ENCODE data around the gene ENPP6. TPM values are rescaled to one million over a fixed set of nuclear protein-coding genes. Genes with fewer than 3 reads are reported as not detected.

The ENPP6 gene
- total and polyA plus RNA-seq, 2 donors, result 1.1 to 2.0 TPM

DNA sequence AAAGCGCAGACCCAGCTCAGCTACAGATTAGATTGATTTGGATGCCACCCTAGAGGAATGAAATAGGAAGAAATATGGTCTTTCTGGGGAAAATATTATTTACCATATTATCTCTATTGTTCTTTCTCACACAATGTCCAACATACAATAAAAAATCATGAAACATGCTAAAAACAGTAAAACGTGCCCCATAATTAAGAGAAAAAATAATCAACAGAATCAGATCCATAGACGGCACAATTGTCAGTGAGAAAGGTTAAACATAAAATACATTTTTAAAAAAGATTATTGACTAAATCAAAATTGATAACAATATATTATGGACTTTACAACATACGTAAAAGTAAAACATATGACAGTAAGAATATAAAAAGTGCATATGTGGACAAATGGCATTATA is 90.9 kb downstream of the ENPP6 start:
- H3K4me1 ChIP-seq (ENCODE audit: control insufficient read depth in 2 of 2, insufficient read depth in 2 of 2, low read length in 2 of 2), result no peaks in the 10 kb centered on the region
- WGBS, result 86% methylated on average over 4 of the region's 4 CpGs
- H3K9me3 ChIP-seq (ENCODE audit: control insufficient read depth in 2 of 2, insufficient read depth in 1 of 2, low read length in 1 of 2), result no peaks in the 10 kb centered on the region
- H3K36me3 ChIP-seq (ENCODE audit: control insufficient read depth in 2 of 2, insufficient read depth in 2 of 2, low read length in 1 of 2), result no peaks in the 10 kb centered on the region
- no peak overlapping the region for H3K27ac ChIP-seq (ENCODE audit: low read depth in 1 of 2, low read length in 1 of 2)
- H3K27me3 ChIP-seq (ENCODE audit: control insufficient read depth in 2 of 2, insufficient read depth in 1 of 2, low read length in 1 of 2), result no peaks in the 10 kb centered on the region
- no peak for DNase-seq (ENCODE audit: low read depth in 6 of 9, low spot score in 9 of 9)
- H3K4me3 ChIP-seq (ENCODE audit: low read length in 2 of 2), result no peak overlapping the region

DNA sequence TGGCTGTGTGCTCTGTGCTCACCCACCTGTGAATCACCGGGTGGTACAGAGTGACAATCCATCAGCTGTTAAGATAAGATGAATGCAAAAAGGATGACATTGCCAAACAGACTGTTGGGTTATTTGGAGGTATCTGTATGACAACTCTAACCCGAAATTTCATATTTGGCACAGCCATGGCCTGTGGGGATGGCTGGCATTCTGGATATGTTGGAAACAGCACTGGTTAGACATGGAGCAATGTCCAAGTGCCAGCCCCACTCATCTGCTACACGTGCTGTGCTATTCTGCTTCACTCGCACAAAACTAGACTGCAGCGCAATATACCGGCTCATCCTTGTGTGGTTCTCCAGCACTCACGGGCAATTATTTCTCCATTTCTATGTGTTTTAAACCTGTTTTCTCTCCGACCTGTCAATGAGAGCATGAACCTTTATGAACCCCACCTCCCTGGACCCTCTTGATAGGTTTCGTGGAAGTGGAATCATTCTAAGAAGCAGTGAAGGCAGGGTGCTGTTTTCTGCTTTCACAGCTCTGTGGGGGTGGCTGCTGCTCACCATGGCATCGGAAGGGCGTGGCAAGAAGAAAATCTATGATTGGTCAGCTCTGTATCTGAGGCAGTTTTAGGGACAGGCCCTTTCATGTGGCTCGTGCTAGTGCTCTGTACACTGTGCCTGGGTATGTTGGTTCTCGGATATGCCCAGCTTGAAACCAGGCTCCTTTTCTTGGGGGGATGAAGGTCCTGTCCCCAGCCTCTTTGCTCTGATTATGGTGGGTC is 94.9 kb downstream of the ENPP6 start:
- Histone ChIP-seq H3K27ac (ENCODE audit: low read depth in 1 of 2, low read length in 1 of 2) (no peak overlapping the region), H3K4me1 (ENCODE audit: control insufficient read depth in 2 of 2, insufficient read depth in 2 of 2, low read length in 2 of 2) (no peaks in the 10 kb centered on the region), H3K36me3 (ENCODE audit: control insufficient read depth in 2 of 2, insufficient read depth in 2 of 2, low read length in 1 of 2) (no peaks in the 10 kb centered on the region), H3K4me3 (ENCODE audit: low read length in 2 of 2) (no peak overlapping the region), H3K9me3 (ENCODE audit: control insufficient read depth in 2 of 2, insufficient read depth in 1 of 2, low read length in 1 of 2) (no peaks in the 10 kb centered on the region), H3K27me3 (ENCODE audit: control insufficient read depth in 2 of 2, insufficient read depth in 1 of 2, low read length in 1 of 2) (peaks cover 0 to 5% of the 10 kb centered on the region in 2 donors)
- DNase-seq (ENCODE audit: low read depth in 6 of 9, low spot score in 9 of 9), result no peak
- 93% methylated on average over 13 of the region's 13 CpGs for WGBS

DNA sequence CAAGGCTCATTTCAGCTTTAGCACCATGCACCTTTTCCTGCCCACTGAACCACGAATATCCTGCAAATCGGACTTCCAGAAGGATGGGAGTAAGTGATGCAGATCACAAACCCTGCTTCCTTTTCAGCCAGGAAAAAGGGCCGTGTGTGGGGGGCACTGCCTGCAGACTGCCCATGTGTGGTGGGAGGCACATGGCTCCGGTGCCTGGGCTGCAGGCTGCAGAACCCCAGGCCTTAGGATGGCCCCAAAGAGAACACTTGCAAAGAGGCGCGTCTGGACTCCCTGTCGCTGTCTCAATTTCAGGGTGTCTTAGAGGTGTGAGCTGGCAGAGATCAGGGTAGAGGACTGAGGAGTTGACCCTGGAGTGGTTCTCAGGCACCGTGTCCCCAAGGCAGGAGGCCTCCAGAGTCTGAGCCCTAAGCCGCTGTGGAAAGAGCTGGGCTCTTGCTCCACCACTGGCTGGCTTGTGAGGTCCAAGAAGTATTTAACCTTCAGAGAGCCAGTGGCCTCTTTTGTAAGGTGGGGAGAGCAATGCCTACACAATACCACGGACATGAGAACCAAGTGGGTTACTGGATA is 97.0 kb downstream of the ENPP6 start:
- 88% methylated on average over 10 of the region's 10 CpGs for WGBS

DNA sequence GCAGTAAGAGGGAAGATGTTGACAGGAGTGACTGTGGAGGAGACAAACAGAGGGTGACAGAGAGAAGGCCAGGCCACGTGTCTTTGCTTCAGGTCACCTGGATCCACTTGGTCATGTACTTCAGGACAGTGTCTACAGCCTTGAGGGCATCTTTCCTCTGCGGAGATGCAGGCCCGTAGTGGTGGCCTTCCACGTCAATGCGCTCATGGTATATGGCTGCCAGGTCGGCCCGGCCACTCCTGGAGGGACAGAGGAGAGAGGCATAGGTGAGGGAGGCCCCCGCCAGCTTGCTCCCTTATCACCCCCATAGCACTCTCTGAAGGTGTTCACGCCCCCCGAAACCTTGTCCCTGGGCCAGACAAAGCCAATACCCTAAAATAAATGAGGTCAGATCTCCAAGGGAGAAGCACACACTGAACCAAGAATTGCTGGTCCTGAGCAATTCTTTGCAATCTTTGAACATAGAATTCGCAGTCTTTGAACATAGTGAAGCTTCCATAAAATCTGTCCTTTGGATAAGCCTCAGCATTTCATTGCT is 99.9 kb downstream of the ENPP6 start:
- no peak overlapping the region for H3K27ac ChIP-seq (ENCODE audit: low read depth in 1 of 2, low read length in 1 of 2)
- H3K4me1 ChIP-seq (ENCODE audit: control insufficient read depth in 2 of 2, insufficient read depth in 2 of 2, low read length in 2 of 2), result no peaks in the 10 kb centered on the region
- WGBS, result 96% methylated on average over 11 of the region's 11 CpGs
- no peaks in the 10 kb centered on the region for H3K9me3 ChIP-seq (ENCODE audit: control insufficient read depth in 2 of 2, insufficient read depth in 1 of 2, low read length in 1 of 2)
- H3K36me3 ChIP-seq (ENCODE audit: control insufficient read depth in 2 of 2, insufficient read depth in 2 of 2, low read length in 1 of 2), result no peaks in the 10 kb centered on the region
- H3K4me3 ChIP-seq (ENCODE audit: low read length in 2 of 2), result no peak overlapping the region
- H3K27me3 ChIP-seq (ENCODE audit: control insufficient read depth in 2 of 2, insufficient read depth in 1 of 2, low read length in 1 of 2), result peaks cover 0 to 7% of the 10 kb centered on the region in 2 donors
- no peak for DNase-seq (ENCODE audit: low read depth in 6 of 9, low spot score in 9 of 9)

More for the DNA sequence above, 97.0 kb downstream of the ENPP6 start:
- DNase-seq (ENCODE audit: low read depth in 6 of 9, low spot score in 9 of 9), result no peak
- Histone ChIP-seq H3K9me3 (ENCODE audit: control insufficient read depth in 2 of 2, insufficient read depth in 1 of 2, low read length in 1 of 2) (no peaks in the 10 kb centered on the region), H3K27me3 (ENCODE audit: control insufficient read depth in 2 of 2, insufficient read depth in 1 of 2, low read length in 1 of 2) (peaks cover 0 to 5% of the 10 kb centered on the region in 2 donors), H3K4me3 (ENCODE audit: low read length in 2 of 2) (no peak overlapping the region), H3K27ac (ENCODE audit: low read depth in 1 of 2, low read length in 1 of 2) (no peak overlapping the region), H3K4me1 (ENCODE audit: control insufficient read depth in 2 of 2, insufficient read depth in 2 of 2, low read length in 2 of 2) (no peaks in the 10 kb centered on the region), H3K36me3 (ENCODE audit: control insufficient read depth in 2 of 2, insufficient read depth in 2 of 2, low read length in 1 of 2) (no peaks in the 10 kb centered on the region)

DNA sequence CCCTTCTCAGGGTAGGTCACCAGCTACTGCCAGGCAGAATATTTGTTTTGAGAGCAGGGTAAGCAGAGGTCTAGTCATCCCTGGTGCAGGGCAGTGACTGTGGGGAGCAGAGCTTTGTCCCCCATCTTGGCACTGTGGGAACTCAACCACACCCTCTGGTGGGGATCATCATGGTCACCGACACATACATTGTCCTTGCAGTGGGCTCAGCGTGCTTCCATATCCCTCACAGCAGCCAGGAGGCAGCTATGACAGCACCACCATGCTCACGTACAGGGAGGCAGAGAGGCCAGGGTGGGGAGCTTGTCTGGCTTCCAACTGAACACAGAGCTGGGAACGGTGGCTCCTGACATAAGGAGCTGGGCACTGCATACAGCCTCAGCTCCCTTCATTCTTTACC is 102.3 kb downstream of the ENPP6 start:
- Histone ChIP-seq H3K4me1 (ENCODE audit: control insufficient read depth in 2 of 2, insufficient read depth in 2 of 2, low read length in 2 of 2) (no peaks in the 10 kb centered on the region), H3K27ac (ENCODE audit: low read depth in 1 of 2, low read length in 1 of 2) (no peak overlapping the region), H3K9me3 (ENCODE audit: control insufficient read depth in 2 of 2, insufficient read depth in 1 of 2, low read length in 1 of 2) (no peaks in the 10 kb centered on the region), H3K27me3 (ENCODE audit: control insufficient read depth in 2 of 2, insufficient read depth in 1 of 2, low read length in 1 of 2) (peaks cover 0 to 6% of the 10 kb centered on the region in 2 donors), H3K4me3 (ENCODE audit: low read length in 2 of 2) (no peak overlapping the region), H3K36me3 (ENCODE audit: control insufficient read depth in 2 of 2, insufficient read depth in 2 of 2, low read length in 1 of 2) (no peaks in the 10 kb centered on the region)
- no peak for DNase-seq (ENCODE audit: low read depth in 6 of 9, low spot score in 9 of 9)
- WGBS, result 93% methylated on average over 4 of the region's 4 CpGs

DNA sequence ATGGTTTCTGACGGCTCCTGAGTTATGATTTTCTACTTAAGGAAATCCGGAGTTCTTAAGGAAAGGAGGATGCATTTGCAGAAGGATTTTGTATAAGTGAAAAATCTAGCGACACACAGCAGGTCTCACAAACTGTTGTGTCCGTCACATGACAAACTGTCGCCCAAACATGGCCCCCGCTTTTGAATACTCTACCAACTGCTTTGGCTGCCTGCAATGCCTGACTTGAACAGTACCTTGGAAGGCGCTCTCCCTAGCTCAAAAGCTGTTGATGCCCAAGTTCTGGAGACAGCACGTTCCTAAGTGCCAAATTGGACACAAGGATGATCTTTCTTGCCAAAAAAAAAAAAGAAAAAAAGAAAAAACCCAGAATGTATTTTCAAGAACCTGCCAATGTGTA is 103.2 kb downstream of the ENPP6 start:
- no peak for DNase-seq (ENCODE audit: low read depth in 6 of 9, low spot score in 9 of 9)
- Histone ChIP-seq H3K27me3 (ENCODE audit: control insufficient read depth in 2 of 2, insufficient read depth in 1 of 2, low read length in 1 of 2) (peaks cover 0 to 2% of the 10 kb centered on the region in 2 donors), H3K4me3 (ENCODE audit: low read length in 2 of 2) (no peak overlapping the region), H3K27ac (ENCODE audit: low read depth in 1 of 2, low read length in 1 of 2) (no peak overlapping the region), H3K36me3 (ENCODE audit: control insufficient read depth in 2 of 2, insufficient read depth in 2 of 2, low read length in 1 of 2) (no peaks in the 10 kb centered on the region), H3K4me1 (ENCODE audit: control insufficient read depth in 2 of 2, insufficient read depth in 2 of 2, low read length in 2 of 2) (no peaks in the 10 kb centered on the region), H3K9me3 (ENCODE audit: control insufficient read depth in 2 of 2, insufficient read depth in 1 of 2, low read length in 1 of 2) (no peaks in the 10 kb centered on the region)
- WGBS, result 93% methylated on average over 8 of the region's 8 CpGs

DNA sequence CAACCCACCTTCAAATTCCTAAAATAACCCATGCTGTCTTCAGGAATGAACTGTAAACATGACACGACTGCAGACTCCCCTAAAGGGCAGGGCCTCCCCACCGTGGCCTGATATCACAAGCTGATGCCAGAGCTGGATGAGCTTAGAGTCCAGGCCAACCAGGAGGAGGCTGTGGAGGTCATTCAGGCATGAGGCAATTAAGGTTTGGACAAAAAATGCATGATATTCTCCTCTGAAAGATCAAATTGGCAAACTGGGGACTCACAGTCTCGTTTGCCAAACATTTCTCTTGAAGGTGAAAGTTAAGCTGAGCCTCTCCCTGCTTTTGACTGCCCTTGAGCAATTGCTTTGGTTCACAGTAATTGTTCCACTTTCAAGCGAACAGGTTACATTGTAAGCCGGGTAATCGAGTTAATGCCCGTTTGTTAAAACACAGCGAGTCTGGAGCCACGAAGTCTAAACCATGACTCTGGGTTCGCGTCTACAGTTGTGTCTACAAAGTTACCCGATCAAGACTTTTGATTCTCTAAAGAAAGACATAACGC is 105.6 kb downstream of the ENPP6 start:
- WGBS, result 91% methylated on average over 13 of the region's 13 CpGs
- Histone ChIP-seq H3K9me3 (ENCODE audit: control insufficient read depth in 2 of 2, insufficient read depth in 1 of 2, low read length in 1 of 2) (no peaks in the 10 kb centered on the region), H3K27me3 (ENCODE audit: control insufficient read depth in 2 of 2, insufficient read depth in 1 of 2, low read length in 1 of 2) (peaks cover 0 to 4% of the 10 kb centered on the region in 2 donors), H3K36me3 (ENCODE audit: control insufficient read depth in 2 of 2, insufficient read depth in 2 of 2, low read length in 1 of 2) (no peaks in the 10 kb centered on the region), H3K27ac (ENCODE audit: low read depth in 1 of 2, low read length in 1 of 2) (no peak overlapping the region), H3K4me3 (ENCODE audit: low read length in 2 of 2) (no peak overlapping the region), H3K4me1 (ENCODE audit: control insufficient read depth in 2 of 2, insufficient read depth in 2 of 2, low read length in 2 of 2) (no peaks in the 10 kb centered on the region)
- DNase-seq (ENCODE audit: low read depth in 6 of 9, low spot score in 9 of 9), result no peak

DNA sequence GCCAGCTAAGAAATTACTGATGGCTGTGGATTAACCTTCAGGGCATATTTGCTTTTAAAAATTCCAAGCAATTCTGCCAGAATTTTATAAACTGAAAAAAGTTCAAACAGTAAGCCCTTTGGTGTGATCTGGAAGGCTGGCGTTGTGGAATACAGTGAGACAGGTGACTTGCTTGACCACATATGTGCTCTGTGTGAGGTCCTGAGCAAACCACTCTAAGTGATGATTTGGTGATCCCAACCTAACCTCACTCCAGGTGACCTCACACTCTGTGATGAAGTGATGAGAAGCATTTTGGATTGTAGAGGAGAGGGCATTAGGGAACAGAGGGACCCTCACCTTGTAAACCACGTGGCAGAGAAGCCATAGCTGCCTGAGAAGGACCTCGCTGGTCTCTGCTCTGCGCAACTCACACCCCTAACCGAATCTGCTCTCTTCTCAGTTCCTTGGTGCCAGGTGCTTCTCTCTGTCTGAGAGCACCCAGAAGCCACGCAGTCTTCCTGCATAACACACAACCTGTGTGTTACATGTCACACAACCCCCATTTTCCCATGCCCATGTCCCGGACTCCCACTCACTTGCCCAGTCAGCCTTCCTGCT is 106.3 kb downstream of the ENPP6 start:
- Histone ChIP-seq H3K4me3 (ENCODE audit: low read length in 2 of 2) (no peak overlapping the region), H3K27ac (ENCODE audit: low read depth in 1 of 2, low read length in 1 of 2) (no peak overlapping the region), H3K9me3 (ENCODE audit: control insufficient read depth in 2 of 2, insufficient read depth in 1 of 2, low read length in 1 of 2) (no peaks in the 10 kb centered on the region), H3K27me3 (ENCODE audit: control insufficient read depth in 2 of 2, insufficient read depth in 1 of 2, low read length in 1 of 2) (peaks cover 0 to 4% of the 10 kb centered on the region in 2 donors), H3K4me1 (ENCODE audit: control insufficient read depth in 2 of 2, insufficient read depth in 2 of 2, low read length in 2 of 2) (no peaks in the 10 kb centered on the region), H3K36me3 (ENCODE audit: control insufficient read depth in 2 of 2, insufficient read depth in 2 of 2, low read length in 1 of 2) (no peaks in the 10 kb centered on the region)
- WGBS, result 93% methylated on average over 7 of the region's 7 CpGs
- DNase-seq (ENCODE audit: low read depth in 6 of 9, low spot score in 9 of 9), result no peak
